A673 (cell line): Measurements from ENCODE around the gene SGF29.

Source experiments
- EZH2 ChIP-seq: fragments of 200-600 bp; sonication (generic); IDR thresholded peaks from 2 replicates; pipeline ENCODE4 v1.6.1; 2017; ENCODE audit warnings: borderline replicate concordance, low read depth, mild to moderate bottlenecking, mixed read lengths, antibody characterized with exemption, low read length; ENCODE audit not compliant: poor library complexity, severe bottlenecking
- TF ChIP-seq, protein P1 (sequence below): fragments of 300-800, 200-600 bp; sonication (generic); conservative IDR thresholded peaks from 2 replicates; pipeline ENCODE4 v1.5.1; 2017; ENCODE audit warnings: low read depth, mild to moderate bottlenecking, antibody characterized with exemption, low read length, moderate library complexity, mixed read lengths

DNA sequence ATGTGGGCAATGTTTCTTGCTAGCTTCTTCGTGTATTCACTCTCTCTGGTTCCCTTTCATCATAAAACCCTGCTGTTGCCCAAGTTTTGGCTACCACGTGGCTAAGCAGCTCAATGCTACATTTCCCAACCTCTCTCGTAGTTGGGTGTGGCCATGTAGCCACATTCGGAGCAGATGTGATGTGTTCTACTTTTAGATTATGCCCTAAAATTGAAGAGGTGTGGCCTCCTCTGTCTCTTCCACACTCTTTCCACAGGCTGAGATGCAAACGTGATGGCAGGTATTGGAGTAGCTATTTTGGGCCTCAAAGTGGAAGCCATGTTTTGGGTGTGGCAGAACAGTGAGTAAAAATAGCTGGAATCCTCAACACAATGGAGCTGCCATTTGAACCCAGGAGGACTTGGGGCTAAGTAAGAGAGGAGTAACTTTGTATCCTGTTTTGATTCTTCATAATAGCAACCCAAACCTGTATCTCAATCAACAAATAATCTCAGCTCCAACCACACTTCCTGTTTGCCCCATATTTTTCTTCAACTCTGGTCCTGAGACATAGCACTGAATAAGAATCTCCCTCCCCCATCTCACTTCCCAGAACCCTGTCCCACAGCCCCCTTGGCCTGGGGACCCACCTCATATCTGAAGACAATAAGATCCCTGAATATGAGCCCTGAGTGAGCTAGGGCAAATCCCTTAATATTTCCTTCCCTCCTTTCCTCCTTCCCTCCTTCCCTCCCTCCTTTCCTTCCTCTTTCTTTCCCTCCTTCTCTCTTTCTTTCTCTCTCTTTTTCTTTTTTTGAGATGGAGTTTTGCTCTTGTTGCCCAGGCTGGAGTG, 19.0 kb upstream of the SGF29 start:
- TF ChIP-seq, protein P1, sequence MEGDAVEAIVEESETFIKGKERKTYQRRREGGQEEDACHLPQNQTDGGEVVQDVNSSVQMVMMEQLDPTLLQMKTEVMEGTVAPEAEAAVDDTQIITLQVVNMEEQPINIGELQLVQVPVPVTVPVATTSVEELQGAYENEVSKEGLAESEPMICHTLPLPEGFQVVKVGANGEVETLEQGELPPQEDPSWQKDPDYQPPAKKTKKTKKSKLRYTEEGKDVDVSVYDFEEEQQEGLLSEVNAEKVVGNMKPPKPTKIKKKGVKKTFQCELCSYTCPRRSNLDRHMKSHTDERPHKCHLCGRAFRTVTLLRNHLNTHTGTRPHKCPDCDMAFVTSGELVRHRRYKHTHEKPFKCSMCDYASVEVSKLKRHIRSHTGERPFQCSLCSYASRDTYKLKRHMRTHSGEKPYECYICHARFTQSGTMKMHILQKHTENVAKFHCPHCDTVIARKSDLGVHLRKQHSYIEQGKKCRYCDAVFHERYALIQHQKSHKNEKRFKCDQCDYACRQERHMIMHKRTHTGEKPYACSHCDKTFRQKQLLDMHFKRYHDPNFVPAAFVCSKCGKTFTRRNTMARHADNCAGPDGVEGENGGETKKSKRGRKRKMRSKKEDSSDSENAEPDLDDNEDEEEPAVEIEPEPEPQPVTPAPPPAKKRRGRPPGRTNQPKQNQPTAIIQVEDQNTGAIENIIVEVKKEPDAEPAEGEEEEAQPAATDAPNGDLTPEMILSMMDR: no peak
- TF ChIP-seq EZH2: no peak
